HEK293 (cell line): ENCODE results near the gene CHERP.

ENCODE experiments used
- REST ChIP-seq: fragments of 450-650 bp; formaldehyde crosslinking; IDR thresholded peaks from 2 replicates; pipeline ENCODE4 v1.5.1; 2016; ENCODE audit warnings: missing biosample characterization, missing genetic modification characterization
- SETDB1 ChIP-seq: IDR thresholded peaks from one replicate; pipeline ENCODE4 v1.6.1; 2017; ENCODE audit warnings: mild to moderate bottlenecking, low read length, moderate library complexity, mixed read lengths; ENCODE audit not compliant: insufficient read length
- ZNF138 ChIP-seq: fragments of 450-650 bp; formaldehyde crosslinking; IDR thresholded peaks from 2 replicates; pipeline ENCODE4 v1.5.1; 2016; ENCODE audit warnings: missing biosample characterization, missing genetic modification characterization, borderline replicate concordance
- ZNF292 ChIP-seq: fragments of 450-650 bp; formaldehyde crosslinking; IDR thresholded peaks from 2 replicates; pipeline ENCODE4 v1.5.1; 2016; ENCODE audit warnings: low read depth, missing biosample characterization, missing genetic modification characterization, borderline replicate concordance
- TF ChIP-seq, protein P1 (sequence below): fragments of 450-650 bp; formaldehyde crosslinking; IDR thresholded peaks from 2 replicates; pipeline ENCODE4 v1.5.1; 2016; ENCODE audit warnings: missing biosample characterization, missing genetic modification characterization
- TF ChIP-seq, protein P2 (sequence below): fragments of 450-650 bp; formaldehyde crosslinking; IDR thresholded peaks from 2 replicates; pipeline ENCODE4 v1.5.1; 2016; ENCODE audit warnings: missing biosample characterization, missing genetic modification characterization

- TF ChIP-seq, protein P1, sequence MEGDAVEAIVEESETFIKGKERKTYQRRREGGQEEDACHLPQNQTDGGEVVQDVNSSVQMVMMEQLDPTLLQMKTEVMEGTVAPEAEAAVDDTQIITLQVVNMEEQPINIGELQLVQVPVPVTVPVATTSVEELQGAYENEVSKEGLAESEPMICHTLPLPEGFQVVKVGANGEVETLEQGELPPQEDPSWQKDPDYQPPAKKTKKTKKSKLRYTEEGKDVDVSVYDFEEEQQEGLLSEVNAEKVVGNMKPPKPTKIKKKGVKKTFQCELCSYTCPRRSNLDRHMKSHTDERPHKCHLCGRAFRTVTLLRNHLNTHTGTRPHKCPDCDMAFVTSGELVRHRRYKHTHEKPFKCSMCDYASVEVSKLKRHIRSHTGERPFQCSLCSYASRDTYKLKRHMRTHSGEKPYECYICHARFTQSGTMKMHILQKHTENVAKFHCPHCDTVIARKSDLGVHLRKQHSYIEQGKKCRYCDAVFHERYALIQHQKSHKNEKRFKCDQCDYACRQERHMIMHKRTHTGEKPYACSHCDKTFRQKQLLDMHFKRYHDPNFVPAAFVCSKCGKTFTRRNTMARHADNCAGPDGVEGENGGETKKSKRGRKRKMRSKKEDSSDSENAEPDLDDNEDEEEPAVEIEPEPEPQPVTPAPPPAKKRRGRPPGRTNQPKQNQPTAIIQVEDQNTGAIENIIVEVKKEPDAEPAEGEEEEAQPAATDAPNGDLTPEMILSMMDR, result no peak
- TF ChIP-seq ZNF138 (tag by site-specific recombination) (no peak), ZNF292 (tag by site-specific recombination) (no peak), REST (tag by site-specific recombination) (no peak), SETDB1 (no peak)
- TF ChIP-seq, protein P2, sequence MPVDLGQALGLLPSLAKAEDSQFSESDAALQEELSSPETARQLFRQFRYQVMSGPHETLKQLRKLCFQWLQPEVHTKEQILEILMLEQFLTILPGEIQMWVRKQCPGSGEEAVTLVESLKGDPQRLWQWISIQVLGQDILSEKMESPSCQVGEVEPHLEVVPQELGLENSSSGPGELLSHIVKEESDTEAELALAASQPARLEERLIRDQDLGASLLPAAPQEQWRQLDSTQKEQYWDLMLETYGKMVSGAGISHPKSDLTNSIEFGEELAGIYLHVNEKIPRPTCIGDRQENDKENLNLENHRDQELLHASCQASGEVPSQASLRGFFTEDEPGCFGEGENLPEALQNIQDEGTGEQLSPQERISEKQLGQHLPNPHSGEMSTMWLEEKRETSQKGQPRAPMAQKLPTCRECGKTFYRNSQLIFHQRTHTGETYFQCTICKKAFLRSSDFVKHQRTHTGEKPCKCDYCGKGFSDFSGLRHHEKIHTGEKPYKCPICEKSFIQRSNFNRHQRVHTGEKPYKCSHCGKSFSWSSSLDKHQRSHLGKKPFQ (tag by site-specific recombination), result no peak
These were observed 25.9 kb downstream of the CHERP start for GRCh38 chr19:16516381-16516780.
